ENCODE measurements around the gene ROCK2.

- TF ChIP-seq CTCF (conservative IDR thresholded peaks at IDR 0.05 in 1 of 2, IDR thresholded peaks at IDR 0.05 in 1 of 2; ENCODE audit: low read depth in 1 of 2, low read length in 2 of 2) (no peak), EZH2 (IDR thresholded peaks at IDR 0.05; ENCODE audit: low read length, missing control alignments) (no peak)
Measured at GRCh38 chr2:11264007-11264406, 80.4 kb downstream of the ROCK2 start.
